ENCODE results near the gene MBTPS2.

Gene MBTPS2

GRCh38 chrX:21929209-21929608, 89.8 kb downstream of the MBTPS2 start:
- TF ChIP-seq CTCF (IDR thresholded peaks at IDR 0.05): no peak

- no peak for TF ChIP-seq CTCF (IDR thresholded peaks at IDR 0.05)
These were observed 91.6 kb downstream of the MBTPS2 start for GRCh38 chrX:21930986-21931385.

- TF ChIP-seq CTCF (IDR thresholded peaks at IDR 0.05): no peak
These were observed 93.0 kb downstream of the MBTPS2 start for GRCh38 chrX:21932292-21933002.

- TF ChIP-seq CTCF (IDR thresholded peaks at IDR 0.05): no peak
These were observed 93.7 kb downstream of the MBTPS2 start for GRCh38 chrX:21933077-21933476.

- TF ChIP-seq CTCF (IDR thresholded peaks at IDR 0.05): no peak
These were observed 95.0 kb downstream of the MBTPS2 start for GRCh38 chrX:21934414-21934813.
